GM12891 (cell line): ENCODE results near the gene PRADC1.

Source experiments
- POLR2A ChIP-seq: IDR thresholded peaks from 2 replicates; pipeline ENCODE4 v1.6.1; 2011; ENCODE audit warnings: low read depth, low read length, control low read depth
- POLR2AphosphoS5 ChIP-seq: IDR thresholded peaks from 2 replicates; pipeline ENCODE4 v1.6.1; 2011; ENCODE audit warnings: low read depth, low read length, control low read depth
- SPI1 ChIP-seq: IDR thresholded peaks from 2 replicates; pipeline ENCODE4 v1.6.1; 2011; ENCODE audit warnings: low read depth, low read length, control low read depth
- TAF1 ChIP-seq: IDR thresholded peaks from 2 replicates; pipeline ENCODE4 v1.6.1; 2011; ENCODE audit warnings: low read depth, low read length, control low read depth

DNA sequence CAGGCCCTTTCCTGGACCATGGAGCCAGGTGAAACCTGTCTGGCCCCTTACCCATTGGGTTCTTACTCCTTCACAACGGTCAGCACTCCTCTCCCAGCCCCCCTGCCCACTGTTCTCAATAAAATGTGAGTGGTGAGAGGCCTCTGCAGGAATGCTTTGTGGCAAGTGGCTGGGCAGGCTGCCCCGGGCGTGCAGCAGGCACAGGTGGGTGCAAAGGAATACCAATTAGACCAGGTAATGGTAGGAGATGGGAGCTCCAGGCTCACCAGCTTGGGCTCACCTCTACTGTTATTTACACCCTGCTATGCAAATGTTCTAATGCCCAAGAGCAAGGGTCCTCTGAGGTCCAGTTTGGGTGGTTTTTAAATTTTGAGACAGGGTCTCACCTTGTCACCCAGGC, 6.0 kb downstream of the PRADC1 start:
- TF ChIP-seq POLR2A (no peak), TAF1 (no peak), POLR2AphosphoS5 (no peak), SPI1 (no peak)
